ENCODE measurements around the gene ITGB3. TPM values are rescaled to one million over a fixed set of nuclear protein-coding genes. Genes with fewer than 3 reads are reported as not detected.
"Not testable (repeated sequence)": the region's sequence is repeated elsewhere in the genome, so short reads cannot be mapped to it uniquely, and the experiment has no call there.

The ITGB3 gene
- total RNA-seq, 2 donors from 2014 or later: 1.9 to 15.4 TPM

GRCh38 chr17:47223460-47223859 is 30.2 kb upstream of the ITGB3 start:
- no peaks in the 10 kb centered on the region for H3K27me3 ChIP-seq
- DNase-seq: no peak

GRCh38 chr17:47224077-47224476 is 29.6 kb upstream of the ITGB3 start:
- H3K4me1 ChIP-seq; H3K9ac ChIP-seq (ENCODE audit: low read depth in 2 of 2, low read length in 2 of 2); H3K36me3 ChIP-seq; intact Hi-C loops (cut with DNase I); H3K4me3 ChIP-seq; H3K27ac ChIP-seq; H3K9me3 ChIP-seq; DNase-seq; H3K27me3 ChIP-seq: not testable (repeated sequence)

More at GRCh38 chr17:47223460-47223859, 30.2 kb upstream of the ITGB3 start:
- intact Hi-C loops (cut with DNase I): no loop called here
- no peak overlapping the region for H3K9ac ChIP-seq (ENCODE audit: low read depth in 2 of 2, low read length in 2 of 2)
- H3K4me3 ChIP-seq: no peak overlapping the region
- no peaks in the 10 kb centered on the region for H3K36me3 ChIP-seq
- H3K9me3 ChIP-seq: no peaks in the 10 kb centered on the region
- no peak overlapping the region for H3K27ac ChIP-seq
- H3K4me1 ChIP-seq: no peaks in the 10 kb centered on the region
- TF ChIP-seq CTCF (IDR thresholded peaks at IDR 0.05): no peak

- H3K9ac ChIP-seq (ENCODE audit: low read depth in 2 of 2, low read length in 2 of 2): no peak overlapping the region
- H3K4me3 ChIP-seq: no peak overlapping the region
- intact Hi-C loops (cut with DNase I): no loop called here
- peak overlapping the region; percentile 56 for H3K27ac ChIP-seq
- H3K36me3 ChIP-seq: no peaks in the 10 kb centered on the region
- DNase-seq: no peak
- no peak for TF ChIP-seq CTCF (IDR thresholded peaks at IDR 0.05)
- H3K27me3 ChIP-seq: no peaks in the 10 kb centered on the region
- H3K9me3 ChIP-seq: no peaks in the 10 kb centered on the region
- H3K4me1 ChIP-seq: peaks cover under 1% of the 10 kb centered on the region
Observed at GRCh38 chr17:47224966-47225365, 28.7 kb upstream of the ITGB3 start.

GRCh38 chr17:47225436-47225858 is 28.2 kb upstream of the ITGB3 start:
- no peaks in the 10 kb centered on the region for H3K27me3 ChIP-seq
- H3K9ac ChIP-seq (ENCODE audit: low read depth in 2 of 2, low read length in 2 of 2): no peak overlapping the region
- peak; percentile 60 for DNase-seq
- intact Hi-C loops (cut with DNase I): no loop called here
- H3K4me3 ChIP-seq: no peak overlapping the region
- H3K4me1 ChIP-seq: peaks cover 4% of the 10 kb centered on the region
- H3K27ac ChIP-seq: peak overlapping the region; percentile 56
- H3K36me3 ChIP-seq: no peaks in the 10 kb centered on the region
- no peaks in the 10 kb centered on the region for H3K9me3 ChIP-seq
- TF ChIP-seq CTCF (IDR thresholded peaks at IDR 0.05): no peak

GRCh38 chr17:47225911-47226688 is 27.5 kb upstream of the ITGB3 start:
- no peak overlapping the region for H3K9ac ChIP-seq (ENCODE audit: low read depth in 2 of 2, low read length in 2 of 2)
- H3K27ac ChIP-seq: peak overlapping the region; percentile 56
- no peak for DNase-seq
- H3K4me3 ChIP-seq: no peak overlapping the region
- intact Hi-C loops (cut with DNase I): no loop called here
- no peaks in the 10 kb centered on the region for H3K36me3 ChIP-seq
- H3K4me1 ChIP-seq: peaks cover 4% of the 10 kb centered on the region
- no peak for TF ChIP-seq CTCF (IDR thresholded peaks at IDR 0.05)
- H3K9me3 ChIP-seq: no peaks in the 10 kb centered on the region
- no peaks in the 10 kb centered on the region for H3K27me3 ChIP-seq

- Histone ChIP-seq H3K4me1 (peaks cover 4% of the 10 kb centered on the region), H3K36me3 (no peaks in the 10 kb centered on the region), H3K9me3 (no peaks in the 10 kb centered on the region), H3K27ac (no peak overlapping the region), H3K27me3 (no peaks in the 10 kb centered on the region), H3K4me3 (no peak overlapping the region), H3K9ac (ENCODE audit: low read depth in 2 of 2, low read length in 2 of 2) (no peak overlapping the region)
- TF ChIP-seq CTCF (IDR thresholded peaks at IDR 0.05): no peak
- no peak for DNase-seq
- intact Hi-C loops (cut with DNase I): loop anchor here (2.0 kb wide), 1 partner anchor 87 kb away; no protein-coding TSS in a partner anchor
Observed at GRCh38 chr17:47227862-47228261, 25.8 kb upstream of the ITGB3 start.

Measured in colonic mucosa (tissue), 4 donors.